HG03159 (cell line): ENCODE measurements around the gene B3GAT2.

Experiments used
- ATAC-seq: cut with Tn5 transposase; IDR thresholded peaks from one replicate; pipeline ENCODE4 v1.9.1; 2021; ENCODE audit warnings: mild to moderate bottlenecking, moderate library complexity; ENCODE audit not compliant: unreplicated experiment

The B3GAT2 gene

DNA sequence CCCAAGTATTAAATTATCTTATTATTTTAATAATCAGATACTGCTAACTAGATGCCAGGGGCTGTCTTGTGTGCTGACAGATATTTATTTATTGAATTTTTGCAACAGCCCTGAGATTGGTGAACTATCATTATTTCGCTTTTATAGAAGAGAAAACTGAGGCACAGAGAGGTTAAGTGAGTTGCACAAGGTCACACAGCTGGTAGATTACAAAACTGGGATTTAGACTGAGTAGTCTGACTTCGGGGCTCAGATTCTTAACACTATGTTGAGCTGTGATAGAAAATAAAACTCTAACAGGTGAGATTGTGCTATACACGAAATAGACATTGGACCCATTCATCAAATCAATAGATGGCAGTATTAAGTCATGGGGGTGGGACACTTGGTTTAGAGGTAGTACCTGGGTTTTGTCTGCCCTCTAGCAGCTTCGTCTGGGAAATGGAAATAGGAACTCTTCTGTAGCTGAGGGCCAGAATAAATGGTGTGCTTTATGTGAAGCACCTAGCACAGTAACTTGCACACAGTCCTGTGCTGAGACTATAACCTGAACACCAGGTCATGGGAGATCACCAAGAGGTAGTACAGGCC lies 113.4 kb downstream of the B3GAT2 start:
- no peak for ATAC-seq

DNA sequence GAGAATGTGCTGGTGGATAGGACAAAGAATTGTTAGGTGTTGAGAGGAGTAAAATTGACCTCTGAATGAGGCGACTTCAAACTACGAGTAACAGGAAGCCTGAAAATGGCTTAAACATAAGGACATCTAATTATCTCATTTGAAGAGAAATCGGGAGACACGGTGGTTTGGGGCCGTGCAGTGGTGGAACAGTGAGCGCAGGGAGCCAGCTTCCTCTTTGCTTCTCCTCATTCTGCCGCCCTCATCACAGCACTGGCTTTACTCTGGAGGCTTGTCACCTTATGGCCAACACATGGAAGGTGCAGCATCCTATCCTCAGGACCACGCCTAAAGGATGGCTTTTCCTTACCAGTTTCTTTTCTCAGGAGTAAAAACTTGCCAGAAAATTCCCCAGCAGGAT lies 114.3 kb downstream of the B3GAT2 start:
- ATAC-seq, result no peak

DNA sequence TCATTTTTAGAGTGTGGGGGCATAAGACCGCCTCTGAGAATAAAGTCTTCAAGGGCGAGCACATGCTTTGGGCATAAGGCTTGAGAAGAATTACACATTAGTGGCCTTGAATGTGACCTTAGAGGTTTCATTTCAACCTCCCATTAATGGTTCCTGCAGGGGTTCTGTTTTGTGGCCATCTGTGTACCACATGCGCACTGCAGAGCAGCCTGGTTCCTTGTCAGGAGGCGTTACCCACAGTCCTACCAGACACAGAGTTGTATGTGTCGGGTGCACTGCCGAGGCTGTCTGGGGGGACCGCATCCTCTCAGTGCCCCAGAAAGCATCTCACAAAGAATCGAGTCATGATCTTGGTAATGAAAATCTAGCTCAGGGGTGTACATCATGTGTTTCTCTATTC lies 115.7 kb downstream of the B3GAT2 start:
- no peak for ATAC-seq

DNA sequence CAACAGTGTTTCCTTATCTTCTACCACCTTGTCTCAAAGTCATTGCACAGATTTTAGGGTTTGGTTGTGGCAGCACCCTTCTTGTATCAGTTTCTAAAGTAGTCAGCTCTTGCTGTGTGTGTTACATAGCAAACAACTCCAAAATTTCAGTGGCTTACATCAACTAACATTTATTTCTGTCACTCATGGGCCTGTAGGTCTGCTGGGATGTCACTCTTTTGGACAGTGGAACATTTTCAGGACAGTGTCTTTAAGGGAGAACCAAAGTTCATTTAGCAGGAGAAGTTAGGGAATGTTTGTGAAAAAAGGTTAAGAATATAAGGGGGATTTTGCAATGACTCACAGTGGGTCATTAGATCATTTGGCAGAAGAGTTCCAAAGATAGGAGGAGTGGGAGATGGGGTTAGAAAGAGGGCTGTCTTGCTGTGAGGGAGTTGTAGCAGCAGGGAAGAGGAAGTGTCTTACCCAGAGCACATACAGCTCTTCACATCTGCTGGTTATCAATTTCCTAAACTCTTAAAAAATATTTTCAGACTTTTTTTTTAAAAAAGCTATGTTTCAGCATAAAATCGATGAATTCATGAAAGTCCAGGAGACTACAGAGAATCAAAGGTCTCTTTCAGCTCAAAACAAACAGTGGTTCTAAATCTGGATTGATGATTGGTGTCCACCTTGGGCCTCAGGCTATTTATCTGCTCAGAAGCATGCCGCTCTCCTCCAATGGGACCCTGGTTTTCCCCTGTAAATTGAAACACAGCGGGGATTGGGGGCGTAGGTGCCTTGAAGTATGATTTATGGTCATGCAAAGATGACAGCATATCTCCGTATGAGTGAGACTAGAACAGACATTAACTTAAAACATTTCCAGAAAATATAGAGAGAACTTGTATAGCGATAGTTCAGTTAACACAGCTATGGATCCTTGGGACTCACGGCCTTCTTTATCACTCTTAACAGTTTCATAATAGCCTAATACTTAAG lies 117.3 kb downstream of the B3GAT2 start:
- ATAC-seq, result no peak

DNA sequence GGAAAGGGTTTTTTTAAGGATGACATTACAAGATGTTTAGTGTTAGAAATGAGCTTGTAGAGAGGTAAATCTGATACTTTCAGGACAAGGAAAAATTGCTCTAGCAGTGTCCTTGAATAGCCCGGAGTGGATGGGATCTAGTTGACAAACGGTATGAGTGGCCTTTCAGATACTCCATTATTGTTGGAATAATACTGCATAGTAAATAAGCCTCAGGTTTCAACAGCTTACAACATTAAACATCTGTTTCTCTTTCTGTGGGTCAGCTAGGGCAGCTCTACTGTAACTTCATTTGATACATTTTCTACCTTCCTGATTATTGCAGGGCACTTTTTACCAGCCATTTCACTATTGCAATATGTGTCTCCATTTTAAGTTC lies 118.0 kb downstream of the B3GAT2 start:
- ATAC-seq, result no peak

DNA sequence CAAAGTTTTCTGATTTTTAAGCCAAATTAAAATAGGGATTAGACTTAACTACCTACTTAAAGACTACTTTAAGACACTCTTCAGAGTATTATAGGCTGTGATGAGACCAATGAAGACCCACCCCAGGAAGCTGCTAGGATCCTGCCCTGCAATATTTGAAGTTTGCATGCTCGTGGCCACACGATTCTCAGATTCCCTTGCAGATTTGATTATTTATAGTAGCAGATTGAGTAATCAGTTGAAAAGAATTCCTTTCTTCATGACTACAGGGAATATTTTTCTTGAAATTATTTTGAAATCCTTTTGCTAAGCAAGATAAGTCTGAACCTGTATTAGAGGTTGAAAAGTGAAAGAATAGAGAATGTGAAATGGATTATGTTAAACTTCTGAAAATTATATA lies 122.3 kb downstream of the B3GAT2 start:
- ATAC-seq, result no peak

DNA sequence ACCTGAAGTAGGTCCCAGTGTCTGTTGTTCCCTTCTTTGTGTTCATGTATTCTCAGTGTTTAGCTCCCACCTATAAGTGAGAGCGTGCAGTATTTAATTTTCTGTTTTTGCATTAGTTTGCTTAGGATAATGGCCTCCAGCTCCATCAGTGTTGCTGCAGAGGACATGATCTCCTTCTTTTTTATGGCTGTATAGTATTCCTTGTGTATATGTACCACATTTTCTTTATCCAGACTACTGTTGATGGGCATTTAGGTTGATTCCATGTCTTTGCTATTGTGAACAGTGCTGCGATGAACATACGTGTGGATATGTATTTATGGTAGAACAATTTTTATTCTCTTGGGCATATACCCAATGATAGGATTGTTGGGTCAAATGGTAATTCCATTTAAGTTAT lies 125.4 kb downstream of the B3GAT2 start:
- ATAC-seq, result no peak

DNA sequence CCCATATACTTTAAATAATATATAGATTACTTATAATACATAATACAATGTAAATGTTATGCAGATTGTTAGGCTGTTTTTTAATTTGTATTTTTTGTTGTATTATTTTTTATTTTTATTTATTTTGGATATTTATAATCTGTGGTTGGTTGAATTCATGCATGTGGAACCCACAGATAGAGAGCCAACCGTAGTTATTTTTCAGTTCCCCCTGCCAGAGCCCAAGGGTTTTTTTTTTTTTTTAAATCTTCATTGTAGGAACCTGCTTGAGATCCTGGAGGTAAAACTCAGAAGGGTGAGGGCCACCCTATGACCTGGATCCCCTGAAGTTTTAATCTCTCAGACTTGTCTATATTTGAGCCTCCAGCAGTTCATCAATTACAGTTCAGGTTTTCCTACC lies 133.2 kb downstream of the B3GAT2 start:
- ATAC-seq, result no peak

DNA sequence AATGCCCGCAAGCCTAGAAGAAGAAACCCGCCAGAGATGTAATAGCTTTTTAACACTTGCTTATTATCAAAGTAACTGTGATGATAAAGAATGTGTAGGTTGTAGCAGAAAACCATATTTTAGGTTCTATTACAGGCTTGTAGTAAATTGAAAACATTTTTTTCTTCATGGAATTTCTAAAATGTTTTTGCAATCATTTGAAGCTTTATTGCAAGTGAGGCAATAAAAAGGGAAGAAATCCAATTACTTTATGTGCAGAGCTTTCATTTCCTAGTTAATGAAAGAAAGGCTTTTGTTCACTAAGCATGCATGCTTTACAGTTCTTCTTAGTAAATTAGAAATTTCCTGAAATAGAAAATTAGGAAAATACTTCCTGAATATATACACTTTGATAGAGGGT lies 135.1 kb downstream of the B3GAT2 start:
- no peak for ATAC-seq

DNA sequence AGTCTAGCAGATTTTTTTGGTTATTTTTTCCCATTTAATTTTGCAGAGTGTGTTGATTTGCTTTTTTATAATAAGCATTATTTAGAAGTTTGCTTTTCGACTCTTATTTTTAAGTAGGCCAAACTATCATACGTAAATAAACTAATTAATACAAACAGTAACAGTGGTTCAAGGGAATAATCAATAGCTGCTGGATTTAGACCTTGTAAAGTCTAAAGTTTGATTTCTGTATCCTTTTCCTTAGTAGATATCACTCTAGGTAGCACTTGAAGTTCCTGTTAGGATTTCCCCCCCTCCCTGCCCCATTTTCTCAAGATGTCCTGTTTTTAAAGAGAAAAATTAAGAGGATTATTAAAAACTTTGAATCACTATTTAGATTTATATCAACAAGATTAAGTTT lies 136.1 kb downstream of the B3GAT2 start:
- no peak for ATAC-seq

DNA sequence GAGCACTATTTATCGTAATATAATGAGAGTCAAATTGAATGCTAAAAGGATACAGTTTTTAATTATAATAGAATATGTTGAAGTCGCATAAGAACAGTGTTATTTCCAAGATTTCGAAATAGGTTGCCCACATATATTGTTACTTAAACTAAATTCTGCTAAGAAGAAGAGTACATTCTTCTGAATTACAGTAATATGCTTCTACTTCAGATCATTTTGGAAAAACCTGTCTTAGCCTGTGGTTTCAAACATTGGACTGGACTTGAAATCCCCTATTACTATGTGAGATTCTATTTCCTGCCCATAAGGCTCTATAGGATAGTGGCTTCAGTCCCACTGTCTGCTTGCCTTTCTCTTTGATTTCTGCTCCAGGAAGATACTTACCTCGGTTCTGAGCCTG lies 137.2 kb downstream of the B3GAT2 start:
- no peak for ATAC-seq

DNA sequence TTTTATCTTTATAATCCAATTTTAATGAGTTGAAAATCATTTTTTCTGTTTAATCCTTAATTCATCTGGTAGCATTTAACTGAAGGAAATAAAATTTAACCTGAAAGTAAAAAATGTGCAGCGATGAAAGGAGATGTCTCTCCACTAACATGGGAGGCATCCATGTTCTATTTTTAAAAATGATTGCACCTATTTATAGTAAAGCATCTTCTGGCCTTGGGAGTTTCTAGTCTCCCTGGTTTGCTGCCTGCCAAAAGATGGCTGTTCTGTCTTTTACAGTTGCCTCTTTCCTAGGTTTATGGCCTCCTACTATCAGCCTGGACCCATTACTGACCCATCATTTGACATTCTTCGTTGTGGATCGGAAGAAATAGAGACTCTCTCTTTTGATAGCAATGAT lies 143.0 kb downstream of the B3GAT2 start:
- ATAC-seq, result no peak

DNA sequence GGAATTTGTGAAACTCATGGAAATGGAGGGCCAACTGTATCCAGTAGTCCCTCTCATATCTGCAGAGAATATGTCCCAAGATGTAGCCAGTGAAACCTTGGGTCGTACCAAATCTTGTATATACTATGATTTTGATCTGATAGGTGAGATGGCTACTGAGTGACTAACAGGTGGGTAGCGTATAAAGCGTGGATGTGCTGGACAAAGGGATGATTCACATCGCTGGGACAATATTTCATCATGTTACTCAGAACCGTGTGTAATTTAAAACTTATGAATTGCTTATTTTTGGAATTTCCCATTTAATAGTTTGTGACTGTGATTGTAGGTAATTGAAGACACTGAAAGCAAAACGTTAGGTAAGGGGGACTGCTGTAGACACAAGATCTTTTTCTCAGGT lies 145.1 kb downstream of the B3GAT2 start:
- no peak for ATAC-seq
